K562 (cell line): Measurements from ENCODE around the gene HLCS. TPM values are rescaled to one million over a fixed set of nuclear protein-coding genes. Genes with fewer than 3 reads are reported as not detected.

Source experiments
- BRF2 ChIP-seq: IDR thresholded peaks from 3 replicates; pipeline ENCODE4 v1.6.1; 2011; ENCODE audit warnings: borderline replicate concordance, mild to moderate bottlenecking; ENCODE audit not compliant: insufficient read length, insufficient read depth
- SMAD1 ChIP-seq: fragments of 150-350 bp; IDR thresholded peaks from 2 replicates; pipeline ENCODE4 v1.6.1; 2014; ENCODE audit warnings: low read length, low read depth; ENCODE audit not compliant: partially characterized antibody
- ZBTB40 ChIP-seq, 2 experiments: fragments of 450-650 bp in 1 of 2; sonication (generic) in 1 of 2; formaldehyde crosslinking in 1 of 2; IDR thresholded peaks; 2 replicates each; pipeline versions ENCODE4 v1.7.1 to v1.9.0; 2016 to 2022; ENCODE audit warnings: inconsistent platforms in 1 of 2, mild to moderate bottlenecking in 1 of 2, missing genetic modification reagents in 1 of 2
- ZFX ChIP-seq: sonication (generic); formaldehyde crosslinking; IDR thresholded peaks from 2 replicates; pipeline ENCODE4 v1.8.0; 2022; ENCODE audit warnings: mild to moderate bottlenecking, missing genetic modification reagents, moderate library complexity
- ZNF584 ChIP-seq: fragments of 200-800 bp; sonication (Bioruptor generic); IDR thresholded peaks from 2 replicates; pipeline ENCODE4 v1.6.1; 2016; ENCODE audit warnings: low read depth, mild to moderate bottlenecking, missing genetic modification characterization, missing compliant biosample characterization
- polyA plus RNA-seq, 8 experiments: library from polyadenylated mRNA; depleted of rRNA in 4 of 8; stranded (reverse) in 5 of 8; unstranded in 3 of 8; fragments of >200 nt; fragmentation: Nextera tagmentation in 2 of 8; fragmentation: Illumina TruSeq in 1 of 8; extraction: Ambion mirVana in 2 of 8; extraction: Trizol in 1 of 8; gene quantifications; 2 replicates each; pipeline versions ENCODE4 v1.2.1 to v1.2.3, GENCODE V29; 2011 to 2014; ENCODE audit warnings: inconsistent platforms in 1 of 8, missing spikeins in 1 of 8
- total RNA-seq, 7 experiments: library from RNA; depleted of rRNA in 6 of 7; stranded (reverse); fragments of >200 nt in 6 of 7; fragmentation: Illumina TruSeq in 2 of 7; extraction: Trizol in 2 of 7; gene quantifications; 2 replicates each; pipeline versions ENCODE4 v1.2.1 to v1.2.3, GENCODE V29; 2011 to 2021; ENCODE audit warnings: low replicate concordance in 1 of 7

HLCS gene
- total and polyA plus RNA-seq, 9 of the 15 experiments (the other 6 are each of a cell fraction or from before 2014, with no cell fraction given) = 3.0 to 21.5 (median 17.1) TPM

- TF ChIP-seq BRF2 (no peak), ZNF584 (CRISPR knock-in tag) (no peak), SMAD1 (no peak), ZFX (CRISPR knock-in tag) (no peak), ZBTB40 (IDR thresholded peaks at IDR 0.05) (no peak), ZBTB40 (CRISPR knock-in tag; IDR thresholded peaks at IDR 0.05) (no peak)
Measured at GRCh38 chr21:36756527-36756926, 209.9 kb downstream of the HLCS start (continued).
